Occipital lobe (tissue), 2 donors: ENCODE results near the gene IPO4. TPM values are rescaled to one million over a fixed set of nuclear protein-coding genes. Genes with fewer than 3 reads are reported as not detected.

ENCODE experiments used
- DNase-seq: peaks from one replicate; lab custom pipeline; 2025; lab: John Stamatoyannopoulos, UW
- total RNA-seq: library from RNA; depleted of rRNA; stranded (reverse); fragments of >200 nt; gene quantifications from one replicate; pipeline ENCODE4 v1.2.3, GENCODE V29; 2014

The IPO4 gene
- total RNA-seq, 1 donor from 2014 or later = 11.7 TPM

- DNase-seq = no peak
Observed at GRCh38 chr14:24194186-24194872, 5.7 kb upstream of the IPO4 start.

- no peak for DNase-seq
Observed at GRCh38 chr14:24192933-24193332, 4.3 kb upstream of the IPO4 start.

- no peak for DNase-seq
Observed at GRCh38 chr14:24190416-24190815, 1.8 kb upstream of the IPO4 start.

GRCh38 chr14:24189460-24189859, 844 bp upstream of the IPO4 start:
- DNase-seq = no peak

- DNase-seq = no peak
Observed at GRCh38 chr14:24189059-24189375, 401 bp upstream of the IPO4 start.

- no peak for DNase-seq
Observed at GRCh38 chr14:24187539-24187915, 1.1 kb downstream of the IPO4 start.

- no peak for DNase-seq
Observed at GRCh38 chr14:24186831-24187538, 1.6 kb downstream of the IPO4 start.

GRCh38 chr14:24185741-24186140, 2.9 kb downstream of the IPO4 start:
- no peak for DNase-seq

- DNase-seq = no peak
Observed at GRCh38 chr14:24185026-24185425, 3.6 kb downstream of the IPO4 start.

GRCh38 chr14:24184104-24184970, 4.3 kb downstream of the IPO4 start:
- DNase-seq = no peak

- DNase-seq = no peak
Observed at GRCh38 chr14:24183014-24183481, 5.6 kb downstream of the IPO4 start.

GRCh38 chr14:24182110-24182882, 6.3 kb downstream of the IPO4 start:
- no peak for DNase-seq

GRCh38 chr14:24181371-24182077, 7.1 kb downstream of the IPO4 start:
- DNase-seq = no peak

- DNase-seq = peak; percentile 47
Observed at GRCh38 chr14:24179961-24180796, 8.4 kb downstream of the IPO4 start.

- no peak for DNase-seq
Observed at GRCh38 chr14:24179294-24179960, 9.2 kb downstream of the IPO4 start.

- no peak for DNase-seq
Observed at GRCh38 chr14:24178399-24179178, 10.0 kb downstream of the IPO4 start.

- DNase-seq = no peak
Observed at GRCh38 chr14:24177891-24178290, 10.7 kb downstream of the IPO4 start.

GRCh38 chr14:24177041-24177825, 11.4 kb downstream of the IPO4 start:
- no peak for DNase-seq
